H9 (cell line): ENCODE data around the gene TMEM248. TPM values are rescaled to one million over a fixed set of nuclear protein-coding genes. Genes with fewer than 3 reads are reported as not detected.

Experiments used
- DNase-seq: peaks from one replicate; pipeline ENCODE4 v3.0.0-alpha.2; 2017
- H2AFZ ChIP-seq: one replicate; pipeline ENCODE4 v1.6.1; 2013; ENCODE audit warnings: mild to moderate bottlenecking, low read length, control low read depth, moderate library complexity
- H2AK5ac ChIP-seq: 2 replicates; pipeline ENCODE4 v1.6.1; 2013; ENCODE audit warnings: low read length, control low read depth, mixed read lengths; ENCODE audit not compliant: insufficient read length
- H2BK120ac ChIP-seq: one replicate; pipeline ENCODE4 v1.6.1; 2013; ENCODE audit warnings: low read depth, mild to moderate bottlenecking, low read length, control low read depth, inconsistent platforms; ENCODE audit not compliant: poor library complexity, severe bottlenecking
- H2BK12ac ChIP-seq: 2 replicates; pipeline ENCODE4 v1.6.1; 2013; ENCODE audit warnings: low read length, control low read depth, mixed read lengths, low read depth; ENCODE audit not compliant: insufficient read length
- H2BK15ac ChIP-seq: 2 replicates; pipeline ENCODE4 v1.6.1; 2013; ENCODE audit warnings: low read depth, low read length, control low read depth
- H2BK20ac ChIP-seq: one replicate; pipeline ENCODE4 v1.6.1; 2013; ENCODE audit warnings: low read depth, mild to moderate bottlenecking, low read length, control low read depth, inconsistent platforms; ENCODE audit not compliant: poor library complexity, severe bottlenecking
- H2BK5ac ChIP-seq: 2 replicates; pipeline ENCODE4 v1.6.1; 2013; ENCODE audit warnings: low read length, control low read depth, mixed read lengths; ENCODE audit not compliant: insufficient read length
- H3K14ac ChIP-seq: 2 replicates; pipeline ENCODE4 v1.6.1; 2013; ENCODE audit warnings: low read length, control low read depth; ENCODE audit not compliant: insufficient read depth
- H3K18ac ChIP-seq: 2 replicates; pipeline ENCODE4 v1.6.1; 2013; ENCODE audit warnings: low read depth, mild to moderate bottlenecking, mixed read lengths, low read length, control low read depth; ENCODE audit not compliant: insufficient read length
- H3K23ac ChIP-seq: 2 replicates; pipeline ENCODE4 v1.6.1; 2013; ENCODE audit warnings: low read length, control low read depth, mixed read lengths, low read depth; ENCODE audit not compliant: insufficient read length
- H3K23me2 ChIP-seq: 2 replicates; pipeline ENCODE4 v1.6.1; 2013; ENCODE audit warnings: low read depth, mild to moderate bottlenecking, mixed read lengths, low read length, control low read depth; ENCODE audit not compliant: insufficient read length, poor library complexity, severe bottlenecking
- H3K27ac ChIP-seq: 2 replicates; pipeline ENCODE4 v1.5.1; 2013; ENCODE audit warnings: low read length, control low read depth, mixed read lengths, low read depth; ENCODE audit not compliant: insufficient read length
- H3K27me3 ChIP-seq: 2 replicates; pipeline ENCODE4 v1.6.1; 2013; ENCODE audit warnings: low read length, control low read depth, inconsistent platforms; ENCODE audit not compliant: insufficient read depth
- H3K4ac ChIP-seq: 2 replicates; pipeline ENCODE4 v1.6.1; 2013; ENCODE audit warnings: low read depth, mild to moderate bottlenecking, control low read depth, inconsistent platforms, low read length, moderate library complexity
- H3K4me1 ChIP-seq: 2 replicates; pipeline ENCODE4 v1.6.1; 2013; ENCODE audit warnings: low read length, control low read depth, inconsistent platforms; ENCODE audit not compliant: insufficient read depth
- H3K4me2 ChIP-seq: 2 replicates; pipeline ENCODE4 v1.6.1; 2013; ENCODE audit warnings: low read length, control low read depth, mixed read lengths; ENCODE audit not compliant: insufficient read length, insufficient read depth
- H3K56ac ChIP-seq: 2 replicates; pipeline ENCODE4 v1.6.1; 2013; ENCODE audit warnings: low read depth, mild to moderate bottlenecking, mixed read lengths, low read length, control low read depth; ENCODE audit not compliant: insufficient read length
- H3K79me1 ChIP-seq: 2 replicates; pipeline ENCODE4 v1.6.1; 2013; ENCODE audit warnings: low read depth, mild to moderate bottlenecking, moderate library complexity, low read length, control low read depth, inconsistent platforms; ENCODE audit not compliant: insufficient read depth, poor library complexity, severe bottlenecking
- H3K79me2 ChIP-seq: 2 replicates; pipeline ENCODE4 v1.6.1; 2013; ENCODE audit warnings: low read length, control low read depth, inconsistent platforms; ENCODE audit not compliant: insufficient read depth
- H3K9ac ChIP-seq: 2 replicates; pipeline ENCODE4 v1.6.1; 2013; ENCODE audit warnings: low read length, control low read depth, mixed read lengths; ENCODE audit not compliant: insufficient read length; ENCODE audit errors: extremely low read depth
- H3K9me3 ChIP-seq: one replicate; pipeline ENCODE4 v1.6.1; 2013; ENCODE audit warnings: low read depth, low read length, inconsistent platforms; ENCODE audit not compliant: control insufficient read depth
- H3T11ph ChIP-seq: one replicate; pipeline ENCODE4 v1.6.1; 2013; ENCODE audit warnings: mild to moderate bottlenecking, low read length, control low read depth, inconsistent platforms
- H4K20me1 ChIP-seq: one replicate; pipeline ENCODE4 v1.6.1; 2013; ENCODE audit not compliant: control insufficient read depth, insufficient read length, insufficient read depth
- H4K5ac ChIP-seq: 2 replicates; pipeline ENCODE4 v1.6.1; 2013; ENCODE audit warnings: low read depth, mild to moderate bottlenecking, mixed read lengths, low read length, control low read depth; ENCODE audit not compliant: insufficient read length
- H4K8ac ChIP-seq: replicated peaks from 2 replicates; pipeline ENCODE4 v1.6.1; 2013; ENCODE audit warnings: low read length, control low read depth, mixed read lengths, low read depth; ENCODE audit not compliant: insufficient read length
- H4K91ac ChIP-seq: 2 replicates; pipeline ENCODE4 v1.6.1; 2013; ENCODE audit warnings: low read depth, mild to moderate bottlenecking, moderate library complexity, mixed read lengths, low read length, control low read depth; ENCODE audit not compliant: insufficient read length
- H3K27ac Mint-ChIP-seq, 3 experiments: 2 replicates in 2 of 3; 3 replicates in 1 of 3; pipeline ENCODE4 v1.8.0; 2020 to 2021; ENCODE audit warnings: mixed read lengths in 3 of 3, mild to moderate bottlenecking in 1 of 3, moderate library complexity in 1 of 3
- H3K27me3 Mint-ChIP-seq: 2 replicates; pipeline ENCODE4 v1.8.0; 2021; ENCODE audit warnings: low read depth, mild to moderate bottlenecking, moderate library complexity, mixed read lengths
- H3K36me3 Mint-ChIP-seq, 3 experiments: 2 replicates in 2 of 3; 3 replicates in 1 of 3; pipeline ENCODE4 v1.8.0; 2020 to 2021; ENCODE audit warnings: low read depth in 3 of 3, mixed read lengths in 3 of 3; ENCODE audit not compliant: insufficient read depth in 1 of 3
- H3K4me1 Mint-ChIP-seq, 2 experiments: 2 replicates each; pipeline ENCODE4 v1.8.0; 2020; ENCODE audit warnings: mixed read lengths in 2 of 2
- H3K4me3 Mint-ChIP-seq, 2 experiments: 2 replicates in 1 of 2; 3 replicates in 1 of 2; pipeline ENCODE4 v1.8.0; 2020 to 2021; ENCODE audit warnings: mild to moderate bottlenecking in 2 of 2, mixed read lengths in 2 of 2, moderate library complexity in 1 of 2
- H3K9me3 Mint-ChIP-seq, 2 experiments: 2 replicates in 1 of 2; 3 replicates in 1 of 2; pipeline ENCODE4 v1.8.0; 2020; ENCODE audit warnings: mild to moderate bottlenecking in 2 of 2, mixed read lengths in 2 of 2, moderate library complexity in 1 of 2
- WGBS: extraction: QIAGEN DNeasy Blood & Tissue Kit; methylation state at CpG from one replicate; pipeline ENCODE4 v1.1.7; 2013; ENCODE audit warnings: missing lambda C conversion rate, low lambda C conversion rate, mixed read lengths; ENCODE audit not compliant: insufficient read length; ENCODE audit errors: extremely low coverage; 5-methylcytosine and 5-hydroxymethylcytosine counted together
- total RNA-seq: library from RNA; stranded (reverse); gene quantifications from 2 replicates; pipeline ENCODE4 v1.2.1, GENCODE V29; 2021
- TF ChIP-seq, protein P1 (sequence below): fragments of 200-600 bp; sonication (generic); conservative IDR thresholded peaks from 3 replicates; pipeline ENCODE4 v1.8.0; 2021; ENCODE audit warnings: antibody characterized with exemption, mild to moderate bottlenecking

Gene TMEM248
- total RNA-seq, 1 experiment from 2014 or later, result 74.2 TPM

GRCh38 chr7:66904063-66904593, 16.9 kb upstream of the TMEM248 start:
- H3K4me1 ChIP-seq, result no peaks in the 10 kb centered on the region
- H3K4me3 Mint-ChIP-seq, result no peak overlapping the region
- H2BK15ac ChIP-seq, result no peak overlapping the region
- TF ChIP-seq, protein P1, sequence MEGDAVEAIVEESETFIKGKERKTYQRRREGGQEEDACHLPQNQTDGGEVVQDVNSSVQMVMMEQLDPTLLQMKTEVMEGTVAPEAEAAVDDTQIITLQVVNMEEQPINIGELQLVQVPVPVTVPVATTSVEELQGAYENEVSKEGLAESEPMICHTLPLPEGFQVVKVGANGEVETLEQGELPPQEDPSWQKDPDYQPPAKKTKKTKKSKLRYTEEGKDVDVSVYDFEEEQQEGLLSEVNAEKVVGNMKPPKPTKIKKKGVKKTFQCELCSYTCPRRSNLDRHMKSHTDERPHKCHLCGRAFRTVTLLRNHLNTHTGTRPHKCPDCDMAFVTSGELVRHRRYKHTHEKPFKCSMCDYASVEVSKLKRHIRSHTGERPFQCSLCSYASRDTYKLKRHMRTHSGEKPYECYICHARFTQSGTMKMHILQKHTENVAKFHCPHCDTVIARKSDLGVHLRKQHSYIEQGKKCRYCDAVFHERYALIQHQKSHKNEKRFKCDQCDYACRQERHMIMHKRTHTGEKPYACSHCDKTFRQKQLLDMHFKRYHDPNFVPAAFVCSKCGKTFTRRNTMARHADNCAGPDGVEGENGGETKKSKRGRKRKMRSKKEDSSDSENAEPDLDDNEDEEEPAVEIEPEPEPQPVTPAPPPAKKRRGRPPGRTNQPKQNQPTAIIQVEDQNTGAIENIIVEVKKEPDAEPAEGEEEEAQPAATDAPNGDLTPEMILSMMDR, result no peak
- H3K27ac ChIP-seq, result no peak overlapping the region
- H3K9me3 ChIP-seq, result no peaks in the 10 kb centered on the region
- H2BK20ac ChIP-seq, result no peak overlapping the region
- no peak overlapping the region for H2AFZ ChIP-seq
- H3K4ac ChIP-seq, result no peak overlapping the region
- H4K8ac ChIP-seq, result no peak overlapping the region
- no peak overlapping the region for H4K5ac ChIP-seq
- H3K79me2 ChIP-seq, result no peaks in the 10 kb centered on the region
- no peak overlapping the region for H3K14ac ChIP-seq
- no peaks in the 10 kb centered on the region for H4K20me1 ChIP-seq
- no peak overlapping the region for H4K91ac ChIP-seq
- peaks cover 0 to 9% of the 10 kb centered on the region in 2 experiments; a peak in 2 of 4 replicates for H3K4me1 Mint-ChIP-seq
- H2BK12ac ChIP-seq, result no peak overlapping the region
- no peak overlapping the region for H3K18ac ChIP-seq
- H2AK5ac ChIP-seq, result no peak overlapping the region
- no peak overlapping the region for H3K4me2 ChIP-seq
- no peak overlapping the region for H2BK120ac ChIP-seq
- no peaks in the 10 kb centered on the region for H3K9me3 Mint-ChIP-seq
- no peak overlapping the region for H2BK5ac ChIP-seq
- WGBS, result no CpG with 5 or more reads among the region's 44 CpGs
- H3K9ac ChIP-seq, result no peak overlapping the region
- DNase-seq, result peak; percentile 27
- no peak overlapping the region for H3T11ph ChIP-seq
- H3K23me2 ChIP-seq, result no peaks in the 10 kb centered on the region
- no peaks in the 10 kb centered on the region for H3K27me3 Mint-ChIP-seq
- peaks cover 0 to 12% (median 8%) of the 10 kb centered on the region in 3 experiments; a peak in 4 of 7 replicates for H3K36me3 Mint-ChIP-seq
- no peak overlapping the region for H3K23ac ChIP-seq
- no peak overlapping the region for H3K56ac ChIP-seq
- no peaks in the 10 kb centered on the region for H3K27me3 ChIP-seq
- H3K27ac Mint-ChIP-seq, result no peak overlapping the region
- no peaks in the 10 kb centered on the region for H3K79me1 ChIP-seq
